Caki2 (cell line): ENCODE data around the gene MLYCD. TPM values are rescaled to one million over a fixed set of nuclear protein-coding genes. Genes with fewer than 3 reads are reported as not detected.

Experiments
- DNase-seq: peaks from one replicate; pipeline ENCODE4 v3.0.0-alpha.2; 2015; ENCODE audit warnings: low read depth
- in situ Hi-C: cut with HindIII; loops from 2 replicates; pipeline ENCODE4 v1.10.0; 2016; ENCODE audit warnings: low sequenced_read_pairs, low pct_unique_long_range_greater_than_20kb, mixed read lengths
- total RNA-seq: library from RNA; depleted of rRNA; stranded (reverse); fragments of >200 nt; shearing (Covaris generic); gene quantifications from 2 replicates; pipeline ENCODE4 v1.2.3, GENCODE V29; 2014; ENCODE audit warnings: low replicate concordance; rRNA removed

The MLYCD gene
- total RNA-seq, result 2.6 and 3.3 TPM in 2 replicates

DNA sequence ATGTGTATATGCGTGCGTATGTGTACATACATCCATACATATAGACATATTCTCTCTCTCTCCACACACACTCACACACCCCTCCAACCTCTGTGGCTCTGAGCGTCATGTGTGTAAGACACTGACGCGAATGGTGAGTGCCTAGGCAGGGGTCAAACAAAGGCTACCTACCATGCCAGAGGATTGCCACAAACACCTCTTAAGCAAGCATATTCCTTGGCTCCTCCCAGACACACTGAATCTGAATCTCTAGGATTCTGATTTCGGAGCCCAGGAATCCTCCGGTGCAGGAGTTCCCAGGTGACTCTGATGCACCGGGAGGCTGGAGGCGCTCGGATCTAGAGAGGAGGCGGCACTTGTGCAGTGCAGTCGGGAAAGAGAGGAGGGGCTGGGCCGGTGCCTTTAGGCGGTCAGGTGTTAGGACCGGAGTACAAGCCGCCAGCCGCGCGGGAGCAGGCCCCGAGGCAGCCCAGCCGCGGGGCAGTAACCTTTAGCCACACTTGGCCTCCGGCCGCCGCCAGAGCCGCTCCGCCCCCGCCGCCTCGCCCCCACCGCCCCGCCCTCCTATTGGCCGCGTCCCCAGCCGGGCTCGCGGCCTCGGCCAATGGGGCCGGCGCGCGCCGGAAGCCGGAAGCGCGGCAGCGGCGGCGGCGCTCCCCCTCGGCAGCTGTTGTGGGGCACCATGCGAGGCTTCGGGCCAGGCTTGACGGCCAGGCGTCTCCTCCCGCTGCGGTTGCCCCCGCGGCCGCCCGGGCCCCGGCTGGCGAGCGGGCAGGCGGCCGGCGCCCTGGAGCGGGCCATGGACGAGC lies at the start of gene MLYCD:
MLYCD (plus strand) TSS at position 653 of the 809 bp plus-strand sequence; CDS start at position 683, 30 bp downstream.
- peak; percentile 73 for DNase-seq
- in situ Hi-C loops, result no loop called here

DNA sequence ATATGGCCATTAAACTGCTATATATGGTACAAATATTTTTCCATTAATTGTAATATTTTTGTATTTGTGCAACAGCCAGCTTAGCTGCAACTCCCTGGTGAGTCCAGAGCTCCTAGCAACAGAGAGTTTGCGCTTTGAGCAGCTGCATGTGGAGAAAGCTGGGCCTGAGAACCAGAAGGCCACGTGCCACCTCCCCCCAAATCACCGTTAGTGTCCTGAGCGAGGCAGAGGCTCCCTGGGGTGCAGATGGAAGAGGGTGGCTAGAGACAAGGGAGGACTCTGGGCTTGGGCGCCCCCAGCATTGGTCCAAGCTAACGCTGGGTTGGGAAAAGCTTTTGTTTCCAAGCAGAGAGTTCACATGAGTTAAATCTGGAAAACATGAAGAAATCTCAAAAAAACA lies 49.5 kb upstream of the MLYCD start:
- in situ Hi-C loops, result no loop called here

GRCh38 chr16:83850947-83851346 lies 48.0 kb upstream of the MLYCD start:
- DNase-seq, result no peak
- in situ Hi-C loops, result no loop called here

More for the DNA sequence above, 49.5 kb upstream of the MLYCD start:
- no peak for DNase-seq

GRCh38 chr16:83851473-83851872 lies 47.4 kb upstream of the MLYCD start:
- in situ Hi-C loops, result no loop called here
- DNase-seq, result no peak

DNA sequence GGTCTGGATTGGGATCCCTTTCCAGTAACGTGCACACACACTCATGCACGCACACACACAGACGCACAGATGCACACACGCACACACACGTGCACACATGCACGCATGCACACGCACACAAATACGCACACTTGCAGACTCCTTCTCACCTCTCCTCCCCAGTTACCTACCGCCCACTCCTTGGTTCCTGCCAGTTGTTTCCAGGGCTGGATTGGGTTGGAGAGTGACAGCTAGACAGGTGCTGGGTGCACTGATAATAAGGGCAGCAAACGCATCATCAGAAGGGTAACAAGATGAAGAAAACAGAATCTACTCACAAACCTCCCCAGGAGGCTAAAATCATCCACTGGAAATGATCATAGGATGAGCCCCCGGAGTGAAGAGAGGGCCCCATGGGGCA lies 46.1 kb upstream of the MLYCD start:
- in situ Hi-C loops, result no loop called here

GRCh38 chr16:83853834-83854233 lies 45.1 kb upstream of the MLYCD start:
- in situ Hi-C loops, result no loop called here
- DNase-seq, result no peak

More for the DNA sequence above, 46.1 kb upstream of the MLYCD start:
- DNase-seq, result no peak

- no peak for DNase-seq
Measured at GRCh38 chr16:83854420-83854819, 44.5 kb upstream of the MLYCD start.

DNA sequence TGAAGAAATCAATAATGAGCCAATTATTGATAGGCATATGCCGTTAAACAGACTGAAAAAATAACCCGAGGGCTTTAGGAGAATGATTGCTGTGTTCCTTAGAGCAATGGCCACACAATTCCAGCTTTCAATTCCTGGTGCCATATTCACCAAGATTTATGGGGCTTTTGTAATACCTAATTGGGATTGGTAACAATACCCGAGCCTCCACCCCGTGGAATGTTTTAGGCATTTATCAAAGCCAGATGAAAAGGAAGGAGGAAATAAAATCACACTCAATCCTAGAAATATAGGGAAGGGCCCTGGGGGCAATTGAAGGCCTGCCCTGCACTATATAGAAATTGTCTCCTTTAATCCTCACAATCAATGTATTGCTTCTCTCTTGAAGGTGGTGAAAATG lies 42.1 kb upstream of the MLYCD start:
- DNase-seq, result no peak
- in situ Hi-C loops, result no loop called here

More at GRCh38 chr16:83854420-83854819, 44.5 kb upstream of the MLYCD start:
- in situ Hi-C loops, result no loop called here

DNA sequence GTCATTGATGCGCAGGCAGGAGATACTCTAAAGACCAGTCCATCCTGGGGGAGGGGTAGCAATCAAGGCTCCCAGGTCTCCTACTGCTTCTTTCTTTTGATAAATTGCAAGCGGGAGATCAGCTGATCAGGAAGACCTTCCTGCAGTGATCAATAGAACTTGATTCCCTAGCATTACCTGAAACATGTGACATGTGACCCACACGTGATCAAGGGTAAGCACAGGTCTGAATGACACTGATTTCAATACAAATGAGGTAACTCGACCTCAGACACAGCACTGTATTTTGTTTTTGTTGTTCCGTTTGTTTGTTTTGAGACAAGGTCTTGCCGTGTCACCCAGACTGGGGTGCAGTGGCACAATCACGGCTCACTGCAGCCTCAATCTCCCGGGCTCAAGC lies 39.6 kb upstream of the MLYCD start:
- in situ Hi-C loops, result no loop called here
- no peak for DNase-seq

DNA sequence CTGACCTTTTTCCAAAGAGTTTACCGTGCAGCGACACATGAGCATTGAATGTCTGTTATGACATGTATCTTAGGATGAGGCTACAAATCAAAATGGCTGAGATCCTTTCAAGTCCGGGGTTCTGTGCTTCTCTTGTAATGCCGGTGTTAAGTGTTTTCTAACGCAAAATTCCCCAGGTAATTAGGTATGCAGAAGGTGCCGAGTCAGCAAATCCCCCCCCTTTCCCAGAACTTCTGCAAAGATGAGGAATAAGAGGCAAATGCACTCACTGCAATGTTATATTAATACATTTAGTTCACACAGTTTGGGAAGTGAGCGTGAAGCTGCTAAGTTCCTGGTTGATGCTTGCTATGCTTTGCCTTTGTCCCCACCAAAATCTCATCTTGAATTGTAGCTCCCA lies 36.3 kb upstream of the MLYCD start:
- in situ Hi-C loops, result no loop called here
- DNase-seq, result no peak

DNA sequence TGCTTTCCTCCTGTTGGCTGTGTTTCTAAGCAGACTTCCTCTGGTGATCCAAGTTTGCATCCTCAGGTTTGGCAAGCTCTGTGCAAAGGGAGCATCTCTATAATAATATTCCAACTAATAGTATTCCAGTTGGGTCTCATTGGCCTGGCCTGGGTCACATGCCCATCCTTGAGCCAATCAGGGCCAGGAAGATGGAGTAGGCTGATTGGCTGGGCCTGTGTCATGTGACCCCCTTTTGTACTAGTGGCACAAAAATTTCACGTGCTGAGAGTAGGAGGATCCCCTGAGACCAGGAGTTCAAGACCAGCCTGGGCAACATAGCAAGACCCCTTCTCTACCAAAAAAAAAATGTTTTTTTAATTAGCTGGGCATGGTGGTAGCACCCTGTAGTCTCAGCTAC lies 35.2 kb upstream of the MLYCD start:
- no peak for DNase-seq
- in situ Hi-C loops, result no loop called here

- in situ Hi-C loops, result no loop called here
- DNase-seq, result no peak
Measured at GRCh38 chr16:83870830-83871229, 28.1 kb upstream of the MLYCD start.

DNA sequence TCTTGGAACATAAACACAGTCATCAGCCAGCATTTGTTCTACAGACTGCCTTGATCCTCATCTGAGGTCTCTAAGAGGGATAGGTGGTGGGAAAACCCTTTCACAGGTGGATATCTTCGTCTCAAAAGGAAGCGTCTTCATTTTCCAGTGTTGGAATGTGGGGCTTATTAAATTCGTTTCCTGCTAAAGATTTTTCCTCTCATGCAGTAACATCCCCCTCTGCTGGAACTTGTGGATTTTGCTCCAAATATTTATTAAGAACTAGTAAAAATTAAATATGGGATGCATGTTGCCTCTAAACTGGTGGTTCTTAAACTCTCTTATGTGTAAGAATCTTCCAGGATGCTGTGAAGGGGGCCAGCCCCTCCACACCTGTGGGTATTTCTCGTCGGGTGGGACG lies 20.1 kb upstream of the MLYCD start:
- DNase-seq, result peak; percentile 22
- in situ Hi-C loops, result no loop called here

DNA sequence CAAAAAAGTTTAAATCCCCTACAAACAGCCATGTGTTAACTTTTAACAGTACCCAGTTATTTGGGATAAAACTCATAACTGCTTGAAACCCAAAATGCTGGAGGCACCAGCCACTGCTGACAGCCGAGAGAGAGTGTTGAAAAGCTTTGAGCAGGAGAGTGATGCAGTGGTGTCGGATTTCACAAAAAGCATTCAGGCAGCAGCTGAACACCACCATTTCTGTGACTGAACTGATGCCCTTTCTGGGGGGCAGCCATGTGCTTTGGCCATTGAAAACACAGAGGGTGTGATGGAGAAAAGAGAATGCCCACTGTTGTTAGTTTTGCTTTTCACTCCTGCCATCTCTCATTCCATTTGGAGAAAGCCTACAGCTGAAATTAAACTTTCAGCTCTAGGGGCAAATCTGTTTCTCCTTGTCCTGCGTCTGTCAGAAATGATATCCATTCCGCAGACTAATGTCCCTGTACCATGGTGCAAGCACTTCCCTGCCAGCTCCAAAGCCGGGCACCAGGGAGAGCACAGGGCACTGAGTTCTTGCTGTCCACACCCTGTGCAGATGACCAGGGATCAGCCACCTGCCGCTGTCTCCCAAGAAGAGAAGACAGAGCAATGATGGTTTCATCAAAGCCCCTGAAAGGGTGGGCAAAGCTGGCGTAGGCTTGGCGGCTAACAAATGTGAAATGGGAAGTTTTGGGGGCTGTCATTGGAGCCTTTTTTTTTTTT lies 16.6 kb upstream of the MLYCD start:
- in situ Hi-C loops, result no loop called here
- DNase-seq, result no peak

DNA sequence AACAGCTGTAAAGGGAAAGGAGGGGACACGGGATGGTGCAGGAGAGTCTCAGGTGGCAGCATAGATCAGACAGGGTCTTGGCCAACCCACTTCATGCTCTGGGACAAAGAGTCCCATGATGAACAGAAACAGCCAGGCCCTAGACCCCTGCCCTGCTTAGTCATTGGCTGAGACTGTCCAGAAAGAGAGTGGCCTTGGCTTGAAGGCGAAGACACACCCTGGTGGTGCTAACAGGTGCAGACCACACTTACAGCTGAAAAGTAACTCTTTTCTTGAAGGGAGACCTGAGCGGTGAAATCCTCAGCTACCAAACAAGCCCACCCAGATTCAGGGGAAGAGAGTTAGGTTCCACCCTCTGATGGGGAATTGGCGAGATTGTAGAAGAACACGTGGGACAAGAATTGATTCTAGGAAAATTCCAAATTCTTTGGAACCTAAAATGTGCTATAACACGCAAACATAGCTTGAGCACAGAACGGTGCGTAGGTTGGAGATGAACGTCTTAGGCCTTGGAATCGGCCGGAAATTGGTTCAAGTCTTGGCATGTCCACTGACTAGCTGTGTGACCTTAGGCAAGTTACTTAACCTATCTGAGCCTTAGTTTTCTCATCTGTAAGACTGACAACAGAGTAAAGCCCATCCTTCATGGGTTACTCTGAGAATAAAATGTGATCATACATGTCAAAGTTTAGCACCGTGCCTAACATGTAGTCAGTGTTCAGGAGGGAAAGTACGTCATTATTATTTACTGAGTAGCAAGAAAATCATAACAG lies 12.5 kb upstream of the MLYCD start:
- in situ Hi-C loops, result no loop called here
- DNase-seq, result no peak

GRCh38 chr16:83887080-83887479 lies 11.8 kb upstream of the MLYCD start:
- DNase-seq, result no peak
- in situ Hi-C loops, result no loop called here

DNA sequence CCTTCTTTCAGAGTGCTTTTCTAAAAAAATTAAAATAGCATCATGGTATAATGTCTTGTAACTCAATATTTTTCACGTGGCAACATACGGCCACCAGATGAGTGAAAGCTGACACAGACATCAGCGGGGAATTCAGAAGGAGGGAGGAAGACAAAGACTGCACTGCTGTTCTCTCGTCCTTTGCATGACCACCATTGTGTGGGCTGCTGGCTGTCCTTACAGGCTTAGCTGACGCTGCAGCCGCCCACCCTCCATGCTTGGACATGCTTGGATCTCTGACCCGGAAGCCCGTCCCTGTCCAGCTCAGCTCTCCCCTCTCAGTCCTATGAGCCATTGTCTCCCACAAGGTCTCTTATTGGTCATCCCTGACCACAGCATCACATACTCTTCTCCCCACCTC lies 11.4 kb upstream of the MLYCD start:
- no peak for DNase-seq
- in situ Hi-C loops, result no loop called here

GRCh38 chr16:83888672-83889044 lies 10.3 kb upstream of the MLYCD start:
- in situ Hi-C loops, result no loop called here
- no peak for DNase-seq

- no peak for DNase-seq
- in situ Hi-C loops, result no loop called here
Measured at GRCh38 chr16:83890359-83890758, 8.6 kb upstream of the MLYCD start.
